GM12865 (cell line): Measurements from ENCODE around the gene HLA-DMA.

Source experiments
- DNase-seq: peaks from one replicate; pipeline ENCODE4 v3.0.0; 2010; ENCODE audit warnings: low read depth
- H3K4me3 ChIP-seq: 2 replicates; pipeline ENCODE4 v1.5.1; 2011; ENCODE audit warnings: mild to moderate bottlenecking, low read depth, low read length, control low read depth
- CTCF ChIP-seq: IDR thresholded peaks from 2 replicates; pipeline ENCODE4 v1.5.1; 2011; ENCODE audit warnings: low read length, control low read depth, low read depth, inconsistent platforms; ENCODE audit not compliant: insufficient read depth; ENCODE audit errors: missing control alignments

HLA-DMA gene

GRCh38 chr6:32952817-32953739 lies at the start of gene HLA-DMA:
TSS of gene HLA-DMA (minus strand) at chr6:32953097. CDS start at chr6:32953036, 61 bp downstream.
- peak; percentile 97 for DNase-seq
- H3K4me3 ChIP-seq: peak within 1 kb of the TSS; percentile 62
- TF ChIP-seq CTCF: peak; percentile 81

DNA sequence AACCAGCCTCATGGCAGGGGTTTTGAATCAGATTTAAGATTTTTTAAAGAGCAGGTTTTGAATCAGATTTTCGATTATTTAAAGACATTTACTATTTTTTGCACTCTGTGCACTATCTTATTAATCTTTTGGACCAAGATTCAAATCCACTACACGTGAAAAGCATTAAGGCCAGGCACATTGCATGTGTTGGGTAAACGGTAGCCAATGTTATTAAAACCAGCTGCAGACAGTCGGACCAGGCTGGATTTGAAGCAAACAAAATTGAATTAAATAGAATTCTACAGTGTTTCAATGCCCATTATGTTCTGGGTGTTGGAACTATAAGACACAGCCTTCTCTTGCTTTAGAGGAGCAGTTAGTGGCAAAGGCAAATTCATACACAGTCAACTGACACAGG lies 48.8 kb upstream of the HLA-DMA start:
- no peak for DNase-seq
- no peak overlapping the region for H3K4me3 ChIP-seq
- no peak for TF ChIP-seq CTCF

DNA sequence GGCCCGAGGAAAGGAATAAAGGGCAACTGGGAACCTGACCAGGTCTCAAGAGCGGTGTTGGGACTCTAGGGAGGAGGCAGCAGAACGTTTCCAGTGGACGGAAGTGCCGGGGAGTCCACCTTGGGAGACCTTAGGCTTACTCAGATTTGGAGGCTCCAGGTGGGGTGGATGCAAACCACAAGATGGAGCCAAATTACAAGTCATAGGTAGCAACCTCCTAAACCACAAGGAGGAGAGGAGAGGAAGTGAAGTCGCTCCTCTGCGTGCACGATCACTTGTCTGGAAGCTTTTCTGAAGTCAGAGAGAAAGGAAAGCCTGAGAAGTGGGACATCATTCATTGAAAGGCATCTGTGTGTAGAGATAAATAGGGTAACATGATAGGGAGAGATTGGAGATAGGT lies 47.2 kb upstream of the HLA-DMA start:
- peak; percentile 66 for DNase-seq
- peak; percentile 39 for TF ChIP-seq CTCF
- no peak overlapping the region for H3K4me3 ChIP-seq

GRCh38 chr6:32995448-32995847 lies 42.6 kb upstream of the HLA-DMA start:
- no peak for TF ChIP-seq CTCF
- no peak overlapping the region for H3K4me3 ChIP-seq
- no peak for DNase-seq

GRCh38 chr6:32993363-32993973 lies 40.6 kb upstream of the HLA-DMA start:
- H3K4me3 ChIP-seq: no peak overlapping the region
- no peak for TF ChIP-seq CTCF
- no peak for DNase-seq

DNA sequence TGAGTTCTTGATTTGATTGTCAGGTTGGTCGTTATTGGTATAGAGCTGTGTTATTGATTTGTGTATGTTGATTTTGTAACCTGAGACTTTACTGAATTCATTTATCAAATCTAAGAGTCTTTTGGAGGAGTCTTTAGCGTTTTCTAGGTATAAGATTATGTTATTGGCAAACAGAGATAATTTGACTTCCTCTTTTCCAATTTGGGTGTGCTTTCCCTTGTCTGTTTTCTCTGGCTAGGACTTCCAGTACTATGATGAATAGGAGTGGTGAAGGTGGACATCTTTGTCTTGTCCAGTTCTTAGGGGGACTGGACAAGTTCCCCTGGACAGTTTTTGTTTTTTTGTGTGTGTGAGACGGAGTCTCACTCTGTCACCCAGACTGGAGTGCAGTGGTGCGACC lies 39.1 kb upstream of the HLA-DMA start:
- H3K4me3 ChIP-seq: no peak overlapping the region
- DNase-seq: no peak
- TF ChIP-seq CTCF: no peak
